Liver (tissue), 9 donors: Measurements from ENCODE around the gene TACR1. TPM values are rescaled to one million over a fixed set of nuclear protein-coding genes. Genes with fewer than 3 reads are reported as not detected.

Experiments used
- DNase-seq: peaks from one replicate; pipeline ENCODE4 v3.0.0-alpha.2; 2017; ENCODE audit warnings: low spot score
- H3K27ac ChIP-seq, 2 donors: one replicate each; pipeline ENCODE4 v1.7.0; 2013; ENCODE audit warnings: inconsistent platforms in 2 of 2, low read length in 2 of 2, control low read depth in 1 of 2, low read depth in 1 of 2, mild to moderate bottlenecking in 1 of 2
- H3K27me3 ChIP-seq, 4 donors: one replicate each; pipeline versions ENCODE4 v1.6.1 to v1.7.0; 2013; ENCODE audit warnings: low read length in 3 of 4, inconsistent platforms in 1 of 4, mild to moderate bottlenecking in 1 of 4, moderate library complexity in 1 of 4; ENCODE audit not compliant: control insufficient read depth in 4 of 4, insufficient read depth in 4 of 4
- H3K36me3 ChIP-seq, 4 donors: one replicate each; pipeline versions ENCODE4 v1.6.1 to v1.7.0; 2013; ENCODE audit warnings: low read length in 3 of 4, mild to moderate bottlenecking in 3 of 4, low read depth in 1 of 4, moderate library complexity in 1 of 4; ENCODE audit not compliant: control insufficient read depth in 4 of 4, insufficient read depth in 3 of 4
- H3K4me1 ChIP-seq, 4 donors: one replicate each; pipeline versions ENCODE4 v1.6.1 to v1.7.0; 2013; ENCODE audit warnings: low read length in 3 of 4, mild to moderate bottlenecking in 3 of 4, moderate library complexity in 1 of 4; ENCODE audit not compliant: control insufficient read depth in 4 of 4, insufficient read depth in 4 of 4
- H3K4me3 ChIP-seq, 3 donors: one replicate each; pipeline versions ENCODE4 v1.6.1 to v1.7.0; 2013; ENCODE audit warnings: low read length in 3 of 3, control low read depth in 1 of 3, low read depth in 1 of 3, mild to moderate bottlenecking in 1 of 3
- H3K9ac ChIP-seq, 2 donors: one replicate each; pipeline ENCODE4 v1.7.0; 2013; ENCODE audit warnings: low read length in 2 of 2, mild to moderate bottlenecking in 2 of 2, moderate library complexity in 2 of 2, control low read depth in 1 of 2, low read depth in 1 of 2
- H3K9me3 ChIP-seq, 4 donors: one replicate each; pipeline versions ENCODE4 v1.6.1 to v1.7.0; 2013; ENCODE audit warnings: low read length in 3 of 4; ENCODE audit not compliant: control insufficient read depth in 4 of 4
- ATF3 ChIP-seq: IDR thresholded peaks from 2 replicates; pipeline ENCODE4 v1.6.1; 2016; ENCODE audit warnings: antibody characterized with exemption
- CTCF ChIP-seq: fragments of 150-350 bp; IDR thresholded peaks from 2 replicates; pipeline ENCODE4 v1.5.1; 2017; ENCODE audit warnings: improper control_type of control experiment, low read depth, low read length; ENCODE audit not compliant: missing input control
- FOXA1 ChIP-seq: IDR thresholded peaks from 2 replicates; pipeline ENCODE4 v1.6.1; 2016; ENCODE audit warnings: antibody characterized with exemption
- FOXA2 ChIP-seq: IDR thresholded peaks from 2 replicates; pipeline ENCODE4 v1.6.1; 2016; ENCODE audit warnings: antibody characterized with exemption
- GABPA ChIP-seq, 2 donors: IDR thresholded peaks in 1 of 2; conservative IDR thresholded peaks in 1 of 2; 2 replicates each; pipeline ENCODE4 v1.6.1; 2016; ENCODE audit warnings: antibody characterized with exemption in 2 of 2, mild to moderate bottlenecking in 1 of 2, moderate library complexity in 1 of 2
- HNF4A ChIP-seq, 2 donors: conservative IDR thresholded peaks; 2 replicates each; pipeline ENCODE4 v1.6.1; 2016; ENCODE audit warnings: antibody characterized with exemption in 2 of 2, mild to moderate bottlenecking in 2 of 2
- HNF4G ChIP-seq: IDR thresholded peaks from 2 replicates; pipeline ENCODE4 v1.6.1; 2016; ENCODE audit warnings: antibody characterized with exemption
- JUND ChIP-seq, 2 donors: IDR thresholded peaks; 2 replicates each; pipeline ENCODE4 v1.6.1; 2016; ENCODE audit warnings: antibody characterized with exemption in 2 of 2
- MAX ChIP-seq: IDR thresholded peaks from 2 replicates; pipeline ENCODE4 v1.6.1; 2016; ENCODE audit warnings: antibody characterized with exemption
- NR2F2 ChIP-seq: IDR thresholded peaks from 2 replicates; pipeline ENCODE4 v1.6.1; 2016; ENCODE audit warnings: antibody characterized with exemption
- RAD21 ChIP-seq, 2 donors: IDR thresholded peaks; 2 replicates each; pipeline ENCODE4 v1.6.1; 2016; ENCODE audit warnings: antibody characterized with exemption in 2 of 2, mild to moderate bottlenecking in 2 of 2
- RXRA ChIP-seq, 2 donors: IDR thresholded peaks; 2 replicates each; pipeline ENCODE4 v1.6.1; 2017 to 2018; ENCODE audit warnings: antibody characterized with exemption in 2 of 2, mild to moderate bottlenecking in 1 of 2
- SP1 ChIP-seq: IDR thresholded peaks from 2 replicates; pipeline ENCODE4 v1.6.1; 2018; ENCODE audit warnings: antibody characterized with exemption, mild to moderate bottlenecking
- TAF1 ChIP-seq: conservative IDR thresholded peaks from 2 replicates; pipeline ENCODE4 v1.6.1; 2016; ENCODE audit warnings: antibody characterized with exemption, mild to moderate bottlenecking
- YY1 ChIP-seq: IDR thresholded peaks from 2 replicates; pipeline ENCODE4 v1.6.1; 2016; ENCODE audit warnings: antibody characterized with exemption, mild to moderate bottlenecking
- ZBTB33 ChIP-seq: IDR thresholded peaks from 2 replicates; pipeline ENCODE4 v1.6.1; 2016; ENCODE audit warnings: antibody characterized with exemption
- whole genome bisulfite sequencing: extraction: QIAGEN DNeasy Blood & Tissue Kit; methylation state at CpG from one replicate; pipeline ENCODE4 v1.1.7; 2013; 5-methylcytosine and 5-hydroxymethylcytosine counted together
- polyA plus RNA-seq, 2 donors: library from polyadenylated mRNA; stranded (reverse) in 1 of 2; unstranded in 1 of 2; fragments of 200-250 nt in 1 of 2; fragments of >200 nt in 1 of 2; fragmentation: Nextera tagmentation in 1 of 2; extraction: Ambion mirVana in 1 of 2; gene quantifications; one replicate each; pipeline versions ENCODE4 v1.2.1 to v1.2.3, GENCODE V29; 2013 to 2015
- total RNA-seq, 2 donors: library from RNA; depleted of rRNA; stranded (reverse); fragments of >200 nt; gene quantifications; one replicate each; pipeline ENCODE4 v1.2.3, GENCODE V29; 2014
- TF ChIP-seq, protein P1 (sequence below): IDR thresholded peaks from 2 replicates; pipeline ENCODE4 v1.6.1; 2016; ENCODE audit warnings: antibody characterized with exemption, mild to moderate bottlenecking
- donor health status: healthy.
- donor health status: healthy.
- donor health status: healthy.
- donor health status: healthy.
- donor health status: healthy.

Gene TACR1
- total and polyA plus RNA-seq, 4 donors, result 0.02 to 0.84 (median 0.14) TPM; not detected in 1

DNA sequence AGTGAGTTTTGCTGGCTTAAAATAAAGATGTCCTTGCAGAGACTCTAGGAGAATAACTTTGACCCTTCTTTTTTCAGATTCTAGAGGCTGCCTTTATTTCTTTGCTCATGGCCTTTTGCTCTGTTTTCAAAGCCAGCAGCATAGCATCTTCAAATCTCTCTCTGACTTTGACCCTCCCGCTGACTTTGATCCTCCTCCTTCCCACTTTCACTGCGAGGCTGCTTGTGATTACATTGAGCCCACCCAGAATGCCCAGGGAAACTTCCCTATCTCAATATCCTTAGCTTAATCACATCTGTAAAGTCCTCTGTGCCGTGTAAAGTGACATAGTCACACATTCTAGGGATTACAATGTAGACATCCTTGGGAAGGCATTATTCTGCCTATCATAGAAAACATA lies 23.9 kb downstream of the TACR1 start:
- Histone ChIP-seq H3K27ac (no peak overlapping the region), H3K4me3 (no peak overlapping the region), H3K27me3 (no peaks in the 10 kb centered on the region), H3K9me3 (no peaks in the 10 kb centered on the region), H3K4me1 (no peaks in the 10 kb centered on the region), H3K36me3 (no peaks in the 10 kb centered on the region), H3K9ac (no peak overlapping the region)
- TF ChIP-seq RXRA (IDR thresholded peaks at IDR 0.05) (no peak), HNF4A (conservative IDR thresholded peaks at IDR 0.05) (no peak), FOXA1 (no peak), ATF3 (no peak), HNF4G (no peak), YY1 (no peak), NR2F2 (no peak), FOXA2 (no peak), CTCF (no peak), ZBTB33 (no peak), RAD21 (IDR thresholded peaks at IDR 0.05) (no peak), TAF1 (no peak), SP1 (no peak)
- WGBS, result 46% methylated on average over 3 of the region's 3 CpGs
- DNase-seq, result no peak

DNA sequence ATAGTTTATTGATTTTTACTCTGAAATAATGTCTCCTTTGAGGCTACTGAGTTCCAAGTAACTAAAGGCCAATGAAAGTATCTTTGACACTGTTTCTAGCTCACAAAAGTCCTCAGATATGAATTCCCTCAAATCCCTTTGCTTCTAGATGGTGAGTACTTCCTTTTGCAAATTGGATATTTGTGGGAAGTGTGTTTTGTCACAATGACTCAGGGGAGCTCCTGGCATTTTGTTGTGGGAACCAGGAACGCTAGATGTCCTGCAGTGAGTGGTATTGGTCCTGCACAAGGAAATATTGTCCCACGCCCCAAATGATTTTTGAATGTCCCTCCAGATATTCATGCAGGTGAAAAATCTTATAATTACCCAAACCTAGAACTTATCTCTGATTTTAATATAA lies 24.3 kb downstream of the TACR1 start:
- 89% methylated on average over 2 of the region's 2 CpGs for WGBS
- DNase-seq, result no peak
- no peaks in the 10 kb centered on the region for H3K27me3 ChIP-seq
- TF ChIP-seq JUND (IDR thresholded peaks at IDR 0.05), result no peak
- TF ChIP-seq CTCF, result no peak
- no peak for TF ChIP-seq SP1
- TF ChIP-seq ATF3, result no peak
- TF ChIP-seq MAX, result no peak
- TF ChIP-seq, protein P1, sequence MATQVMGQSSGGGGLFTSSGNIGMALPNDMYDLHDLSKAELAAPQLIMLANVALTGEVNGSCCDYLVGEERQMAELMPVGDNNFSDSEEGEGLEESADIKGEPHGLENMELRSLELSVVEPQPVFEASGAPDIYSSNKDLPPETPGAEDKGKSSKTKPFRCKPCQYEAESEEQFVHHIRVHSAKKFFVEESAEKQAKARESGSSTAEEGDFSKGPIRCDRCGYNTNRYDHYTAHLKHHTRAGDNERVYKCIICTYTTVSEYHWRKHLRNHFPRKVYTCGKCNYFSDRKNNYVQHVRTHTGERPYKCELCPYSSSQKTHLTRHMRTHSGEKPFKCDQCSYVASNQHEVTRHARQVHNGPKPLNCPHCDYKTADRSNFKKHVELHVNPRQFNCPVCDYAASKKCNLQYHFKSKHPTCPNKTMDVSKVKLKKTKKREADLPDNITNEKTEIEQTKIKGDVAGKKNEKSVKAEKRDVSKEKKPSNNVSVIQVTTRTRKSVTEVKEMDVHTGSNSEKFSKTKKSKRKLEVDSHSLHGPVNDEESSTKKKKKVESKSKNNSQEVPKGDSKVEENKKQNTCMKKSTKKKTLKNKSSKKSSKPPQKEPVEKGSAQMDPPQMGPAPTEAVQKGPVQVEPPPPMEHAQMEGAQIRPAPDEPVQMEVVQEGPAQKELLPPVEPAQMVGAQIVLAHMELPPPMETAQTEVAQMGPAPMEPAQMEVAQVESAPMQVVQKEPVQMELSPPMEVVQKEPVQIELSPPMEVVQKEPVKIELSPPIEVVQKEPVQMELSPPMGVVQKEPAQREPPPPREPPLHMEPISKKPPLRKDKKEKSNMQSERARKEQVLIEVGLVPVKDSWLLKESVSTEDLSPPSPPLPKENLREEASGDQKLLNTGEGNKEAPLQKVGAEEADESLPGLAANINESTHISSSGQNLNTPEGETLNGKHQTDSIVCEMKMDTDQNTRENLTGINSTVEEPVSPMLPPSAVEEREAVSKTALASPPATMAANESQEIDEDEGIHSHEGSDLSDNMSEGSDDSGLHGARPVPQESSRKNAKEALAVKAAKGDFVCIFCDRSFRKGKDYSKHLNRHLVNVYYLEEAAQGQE, result no peak
- TF ChIP-seq FOXA2, result no peak
- TF ChIP-seq RAD21 (IDR thresholded peaks at IDR 0.05), result no peak
- no peak for TF ChIP-seq GABPA (IDR thresholded peaks at IDR 0.05 in 1 of 2, conservative IDR thresholded peaks at IDR 0.05 in 1 of 2)
- no peak for TF ChIP-seq ZBTB33
- no peak for TF ChIP-seq YY1
- no peak overlapping the region for H3K27ac ChIP-seq
- H3K9me3 ChIP-seq, result no peaks in the 10 kb centered on the region
- H3K4me3 ChIP-seq, result no peak overlapping the region
- no peaks in the 10 kb centered on the region for H3K36me3 ChIP-seq
- H3K9ac ChIP-seq, result no peak overlapping the region
- no peaks in the 10 kb centered on the region for H3K4me1 ChIP-seq
